GM12872 (cell line): ENCODE measurements around the gene DIP2C.

ENCODE experiments used
- TF ChIP-seq, protein P1 (sequence below): IDR thresholded peaks from 3 replicates; pipeline ENCODE4 v1.5.1; 2011; ENCODE audit warnings: low read depth, mild to moderate bottlenecking, low read length, moderate library complexity; ENCODE audit not compliant: insufficient read depth

DIP2C gene

DNA sequence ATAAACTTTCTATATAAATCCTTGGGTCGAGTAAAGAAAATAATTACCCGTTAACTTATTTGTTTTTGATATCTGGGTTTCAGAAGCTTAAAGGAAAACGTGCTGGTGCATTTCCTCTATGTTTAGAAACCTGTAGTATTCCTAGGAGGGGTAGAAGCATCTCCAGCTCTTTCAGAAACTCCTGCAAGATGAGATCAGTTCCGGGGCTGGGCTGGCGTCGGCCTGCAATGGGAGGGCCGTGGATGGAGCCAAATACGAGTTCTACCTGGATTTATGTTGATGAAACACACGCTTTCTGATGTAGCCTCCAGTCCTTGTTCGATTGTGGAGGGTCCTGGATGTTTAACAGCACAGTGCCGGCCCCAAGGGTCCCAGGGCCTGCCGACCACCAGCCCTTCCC, 35.8 kb upstream of the DIP2C start:
- TF ChIP-seq, protein P1, sequence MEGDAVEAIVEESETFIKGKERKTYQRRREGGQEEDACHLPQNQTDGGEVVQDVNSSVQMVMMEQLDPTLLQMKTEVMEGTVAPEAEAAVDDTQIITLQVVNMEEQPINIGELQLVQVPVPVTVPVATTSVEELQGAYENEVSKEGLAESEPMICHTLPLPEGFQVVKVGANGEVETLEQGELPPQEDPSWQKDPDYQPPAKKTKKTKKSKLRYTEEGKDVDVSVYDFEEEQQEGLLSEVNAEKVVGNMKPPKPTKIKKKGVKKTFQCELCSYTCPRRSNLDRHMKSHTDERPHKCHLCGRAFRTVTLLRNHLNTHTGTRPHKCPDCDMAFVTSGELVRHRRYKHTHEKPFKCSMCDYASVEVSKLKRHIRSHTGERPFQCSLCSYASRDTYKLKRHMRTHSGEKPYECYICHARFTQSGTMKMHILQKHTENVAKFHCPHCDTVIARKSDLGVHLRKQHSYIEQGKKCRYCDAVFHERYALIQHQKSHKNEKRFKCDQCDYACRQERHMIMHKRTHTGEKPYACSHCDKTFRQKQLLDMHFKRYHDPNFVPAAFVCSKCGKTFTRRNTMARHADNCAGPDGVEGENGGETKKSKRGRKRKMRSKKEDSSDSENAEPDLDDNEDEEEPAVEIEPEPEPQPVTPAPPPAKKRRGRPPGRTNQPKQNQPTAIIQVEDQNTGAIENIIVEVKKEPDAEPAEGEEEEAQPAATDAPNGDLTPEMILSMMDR: no peak

DNA sequence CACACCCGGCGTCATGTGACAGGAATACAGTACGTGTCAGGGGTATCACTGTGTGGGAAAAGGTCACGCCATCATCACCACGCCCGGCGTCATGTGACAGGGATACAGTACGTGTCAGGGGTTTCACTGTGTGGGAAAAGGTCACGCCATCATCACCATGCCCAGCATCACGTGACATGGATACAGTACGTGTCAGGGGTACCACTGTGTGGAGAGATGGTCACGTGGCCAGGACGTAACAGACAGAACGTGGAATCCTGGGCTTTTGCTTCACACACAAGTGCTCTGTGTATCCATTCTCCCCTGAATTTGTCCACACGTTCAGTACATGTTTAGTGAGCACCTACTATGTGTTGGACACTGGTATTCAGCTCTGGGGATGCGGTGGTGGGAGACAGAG, 34.5 kb upstream of the DIP2C start:
- TF ChIP-seq, protein P1: no peak

DNA sequence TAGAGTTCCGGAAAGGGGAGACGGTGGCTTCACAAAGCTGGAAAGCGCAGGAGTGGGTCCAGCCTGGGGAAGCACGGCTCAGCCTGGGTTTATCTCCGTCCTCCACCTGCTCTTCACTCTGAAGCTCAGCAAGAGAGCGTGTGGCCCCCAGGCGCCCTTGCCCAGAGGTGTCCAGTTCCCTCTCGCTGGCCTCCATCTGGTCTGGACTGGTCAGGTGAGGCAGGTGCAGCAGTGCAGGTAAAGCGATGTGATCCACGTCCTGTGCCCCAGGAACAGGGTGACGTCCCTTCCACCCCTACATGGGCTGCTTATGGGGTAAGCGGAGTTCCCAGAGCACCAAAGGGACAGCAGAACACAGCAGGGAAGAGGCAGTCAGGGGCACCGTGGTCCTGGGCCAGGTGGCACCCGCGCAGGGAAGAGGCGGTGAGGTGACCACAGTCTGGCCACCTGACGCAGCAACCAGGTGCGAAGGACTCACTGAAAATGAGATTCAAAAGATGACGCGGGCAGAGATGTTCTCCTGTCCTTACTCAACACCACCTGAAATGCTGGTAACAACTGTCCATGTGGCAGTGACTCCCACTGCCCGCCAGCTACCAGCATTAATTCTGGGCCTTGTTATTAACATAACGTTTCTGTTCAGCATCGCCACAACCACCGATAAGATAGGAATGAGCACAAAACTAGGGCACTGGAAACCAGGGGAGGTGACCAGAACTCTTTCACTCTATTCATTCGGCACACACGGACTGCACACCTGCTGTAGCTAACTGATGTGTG, 33.0 kb upstream of the DIP2C start:
- TF ChIP-seq, protein P1: no peak

DNA sequence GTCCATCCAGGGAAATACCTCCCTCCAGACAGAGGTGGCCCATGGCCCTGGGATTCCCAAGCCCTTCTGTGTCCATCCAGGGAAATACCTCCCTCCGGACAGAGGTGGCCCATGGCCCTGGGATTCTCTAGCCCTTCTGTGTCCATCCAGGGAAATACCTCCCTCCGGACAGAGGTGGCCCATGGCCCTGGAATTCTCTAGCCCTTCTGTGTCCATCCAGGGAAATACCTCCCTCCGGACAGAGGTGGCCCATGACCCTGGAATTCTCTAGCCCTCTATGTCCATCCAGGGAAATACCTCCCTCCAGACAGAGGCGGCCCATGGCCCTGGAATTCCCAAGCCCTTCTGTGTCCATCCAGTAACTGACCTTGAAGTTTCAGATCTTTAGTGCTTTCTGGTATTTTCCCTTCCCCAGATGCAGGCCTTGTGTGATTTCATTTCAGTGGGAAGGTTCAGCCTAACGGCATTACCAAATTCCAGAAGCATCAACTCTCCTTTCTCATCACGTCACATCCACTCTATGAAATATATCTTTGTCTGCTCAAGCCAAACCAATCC, 28.8 kb upstream of the DIP2C start:
- TF ChIP-seq, protein P1: no peak

DNA sequence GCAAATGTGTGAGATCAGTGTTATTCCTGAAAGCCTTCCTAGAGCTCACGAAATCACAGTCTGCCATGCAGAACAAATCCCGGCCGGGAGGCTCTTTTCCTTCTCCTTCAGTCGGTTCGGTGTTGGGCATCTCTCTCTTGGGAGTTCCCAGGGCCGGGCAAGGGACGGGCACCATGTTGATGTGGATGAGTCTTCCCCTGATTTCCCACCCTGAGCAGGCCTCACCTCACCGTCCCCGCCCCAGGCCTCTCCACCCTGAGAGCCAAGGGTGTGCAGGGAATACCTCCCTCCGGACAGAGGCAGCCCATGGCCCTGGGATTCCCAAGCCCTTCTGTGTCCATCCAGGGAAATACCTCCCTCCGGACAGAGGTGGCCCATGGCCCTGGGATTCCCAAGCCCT, 28.0 kb upstream of the DIP2C start:
- TF ChIP-seq, protein P1: no peak

DNA sequence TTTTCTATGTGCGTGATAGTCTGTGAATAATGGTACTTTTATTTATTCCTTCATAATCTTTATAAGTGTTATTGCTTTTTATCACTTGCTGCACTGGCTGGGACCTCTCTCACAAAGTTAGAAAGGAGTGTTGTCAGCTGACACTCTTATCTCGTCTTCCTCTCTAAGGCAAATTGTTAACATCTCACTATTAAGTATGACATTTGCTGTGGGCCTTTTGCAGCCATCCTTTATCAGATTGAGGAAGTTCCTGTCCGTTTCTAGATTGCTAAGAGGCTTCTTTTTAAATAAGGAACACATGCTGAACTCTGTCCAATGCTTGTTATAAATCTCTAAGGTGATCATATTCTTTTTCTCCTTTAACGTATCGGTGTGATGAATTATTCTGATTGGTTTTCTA, 27.4 kb upstream of the DIP2C start:
- TF ChIP-seq, protein P1: no peak

DNA sequence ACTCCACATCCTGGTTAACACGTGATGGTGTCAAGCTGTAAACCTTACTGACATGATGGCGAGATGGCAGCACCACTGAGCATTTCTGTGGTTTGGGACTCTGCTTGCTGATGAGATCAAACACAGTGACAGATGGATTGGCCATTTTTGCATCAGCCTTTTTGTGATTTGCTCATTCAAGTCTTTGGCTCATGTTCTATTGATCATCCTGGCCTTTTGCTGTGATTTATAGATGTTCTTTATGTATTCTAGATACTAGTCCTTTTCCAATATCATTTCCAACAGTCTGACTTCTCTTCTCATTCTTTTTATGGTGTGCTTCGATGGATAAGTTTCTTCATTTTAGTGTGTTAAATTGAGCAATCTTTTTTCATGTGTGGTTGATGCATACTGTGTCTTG, 24.7 kb upstream of the DIP2C start:
- TF ChIP-seq, protein P1: no peak
